ENCODE results near the gene COLGALT1.
"Not testable (repeated sequence)": the region's sequence is repeated elsewhere in the genome, so short reads cannot be mapped to it uniquely, and the experiment has no call there.

The COLGALT1 gene

DNA sequence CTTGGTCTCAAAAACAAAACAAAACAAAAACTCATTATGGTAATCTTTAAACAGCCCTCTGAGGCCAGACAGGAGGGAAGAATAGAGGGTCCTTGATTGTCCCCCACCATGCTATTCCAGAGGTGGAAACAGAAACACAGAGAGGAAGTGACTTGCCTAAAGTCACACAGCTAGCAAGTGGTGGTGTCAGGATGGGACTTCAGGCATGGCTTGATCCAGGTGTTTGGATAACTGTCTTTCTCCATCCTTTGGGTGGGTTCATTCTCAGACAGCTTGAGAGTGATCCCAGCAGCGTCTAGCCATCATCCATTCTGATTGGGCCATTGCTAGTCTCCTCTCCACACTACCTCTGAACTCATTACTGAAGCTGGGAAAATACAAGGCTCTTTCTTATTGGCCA lies 12.5 kb downstream of the COLGALT1 start:
- H3K9me2 ChIP-seq (replicated peaks; ENCODE audit: insufficient read depth, low read length): no peaks in the 10 kb centered on the region
- H3K9ac ChIP-seq (ENCODE audit: low read length): no peak overlapping the region
- H3K27ac ChIP-seq (ENCODE audit: low read depth, low read length): no peak overlapping the region
- no peaks in the 10 kb centered on the region for H3K27me3 ChIP-seq (ENCODE audit: low read length)
- no peaks in the 10 kb centered on the region for H4K20me1 ChIP-seq (ENCODE audit: low read depth, low read length)
- H3K36me3 ChIP-seq (ENCODE audit: low read length): peaks cover 4% of the 10 kb centered on the region; the same call in 1 of the 2 replicates
- H3K4me2 ChIP-seq (ENCODE audit: low read depth, low read length, poor library complexity, severe bottlenecking): no peak overlapping the region
- no peaks in the 10 kb centered on the region for H3K9me3 ChIP-seq (ENCODE audit: insufficient read depth, low read length)
- no peak overlapping the region for H3K4me3 ChIP-seq (ENCODE audit: insufficient read depth, low read length, poor library complexity, severe bottlenecking)
- no peak overlapping the region for H2AFZ ChIP-seq (ENCODE audit: low read depth, low read length, severe bottlenecking)
- no peaks in the 10 kb centered on the region for H3K79me2 ChIP-seq (ENCODE audit: insufficient read depth, low read length)
- no peaks in the 10 kb centered on the region for H3F3A ChIP-seq (ENCODE audit: insufficient read depth)
- TF ChIP-seq EZH2phosphoT487 (conservative IDR thresholded peaks at IDR 0.05; ENCODE audit: low read length) (no peak), CTCF (IDR thresholded peaks at IDR 0.05; ENCODE audit: insufficient read depth, low read length, poor library complexity, severe bottlenecking) (no peak)

DNA sequence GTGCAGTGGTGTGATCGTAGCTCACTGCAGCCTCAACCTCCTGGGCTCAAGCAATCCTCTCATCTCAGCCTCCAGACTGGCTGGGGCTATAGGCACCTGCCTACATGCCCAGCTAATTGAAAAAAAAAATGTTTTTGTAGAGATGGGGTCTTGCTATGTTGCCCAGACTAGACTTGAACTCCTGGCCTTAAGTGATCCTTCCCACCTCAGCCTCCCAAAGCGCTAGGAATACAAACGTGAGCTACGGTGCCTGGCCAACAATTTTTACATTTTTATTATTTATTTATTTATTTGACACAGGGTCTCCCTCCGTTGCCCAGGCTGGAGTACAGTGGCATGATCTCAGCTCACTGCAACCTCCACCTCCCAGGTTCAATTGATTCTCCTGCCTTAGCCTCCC lies 14.8 kb downstream of the COLGALT1 start:
- H3K9me3 ChIP-seq (ENCODE audit: insufficient read depth, low read length); H3K9me2 ChIP-seq (replicated peaks; ENCODE audit: insufficient read depth, low read length); H3K79me2 ChIP-seq (ENCODE audit: insufficient read depth, low read length); H3K36me3 ChIP-seq (ENCODE audit: low read length); H2AFZ ChIP-seq (ENCODE audit: low read depth, low read length, severe bottlenecking); H3F3A ChIP-seq (ENCODE audit: insufficient read depth); H3K27ac ChIP-seq (ENCODE audit: low read depth, low read length); H3K9ac ChIP-seq (ENCODE audit: low read length); H3K27me3 ChIP-seq (ENCODE audit: low read length); H3K4me2 ChIP-seq (ENCODE audit: low read depth, low read length, poor library complexity, severe bottlenecking); H3K4me3 ChIP-seq (ENCODE audit: insufficient read depth, low read length, poor library complexity, severe bottlenecking); H4K20me1 ChIP-seq (ENCODE audit: low read depth, low read length): not testable (repeated sequence)

DNA sequence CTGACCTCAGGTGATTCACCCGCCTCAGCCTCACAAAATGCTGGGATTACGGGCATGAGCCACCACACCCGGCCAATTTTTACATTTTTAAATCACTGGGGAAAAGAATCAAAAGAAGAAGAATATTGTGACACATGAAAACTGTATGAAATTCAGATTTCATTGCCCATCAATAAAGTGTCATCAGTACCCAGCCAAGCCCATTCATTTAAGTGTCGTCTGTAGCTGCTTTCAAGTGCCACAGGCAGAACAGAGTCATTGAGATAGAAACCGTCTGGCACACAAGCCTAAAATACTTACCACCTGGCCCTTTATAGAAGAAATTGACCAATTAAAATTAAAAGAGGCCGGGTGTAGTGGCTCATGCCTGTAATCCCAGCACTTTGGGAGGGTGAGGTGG lies 15.3 kb downstream of the COLGALT1 start:
- no peak overlapping the region for H2AFZ ChIP-seq (ENCODE audit: low read depth, low read length, severe bottlenecking)
- H3K4me2 ChIP-seq (ENCODE audit: low read depth, low read length, poor library complexity, severe bottlenecking): no peak overlapping the region
- TF ChIP-seq CTCF (IDR thresholded peaks at IDR 0.05; ENCODE audit: insufficient read depth, low read length, poor library complexity, severe bottlenecking) (no peak), EZH2phosphoT487 (conservative IDR thresholded peaks at IDR 0.05; ENCODE audit: low read length) (no peak)
- no peak overlapping the region for H3K27ac ChIP-seq (ENCODE audit: low read depth, low read length)
- peaks cover 6% of the 10 kb centered on the region; the same call in 1 of the 2 replicates for H3K36me3 ChIP-seq (ENCODE audit: low read length)
- H3K4me3 ChIP-seq (ENCODE audit: insufficient read depth, low read length, poor library complexity, severe bottlenecking): no peak overlapping the region
- H3F3A ChIP-seq (ENCODE audit: insufficient read depth): peaks cover 6% of the 10 kb centered on the region; the same call in 1 of the 2 replicates
- H3K9ac ChIP-seq (ENCODE audit: low read length): no peak overlapping the region
- no peaks in the 10 kb centered on the region for H3K9me3 ChIP-seq (ENCODE audit: insufficient read depth, low read length)
- H4K20me1 ChIP-seq (ENCODE audit: low read depth, low read length): no peaks in the 10 kb centered on the region
- H3K9me2 ChIP-seq (replicated peaks; ENCODE audit: insufficient read depth, low read length): no peaks in the 10 kb centered on the region
- H3K27me3 ChIP-seq (ENCODE audit: low read length): no peaks in the 10 kb centered on the region
- no peaks in the 10 kb centered on the region for H3K79me2 ChIP-seq (ENCODE audit: insufficient read depth, low read length)

DNA sequence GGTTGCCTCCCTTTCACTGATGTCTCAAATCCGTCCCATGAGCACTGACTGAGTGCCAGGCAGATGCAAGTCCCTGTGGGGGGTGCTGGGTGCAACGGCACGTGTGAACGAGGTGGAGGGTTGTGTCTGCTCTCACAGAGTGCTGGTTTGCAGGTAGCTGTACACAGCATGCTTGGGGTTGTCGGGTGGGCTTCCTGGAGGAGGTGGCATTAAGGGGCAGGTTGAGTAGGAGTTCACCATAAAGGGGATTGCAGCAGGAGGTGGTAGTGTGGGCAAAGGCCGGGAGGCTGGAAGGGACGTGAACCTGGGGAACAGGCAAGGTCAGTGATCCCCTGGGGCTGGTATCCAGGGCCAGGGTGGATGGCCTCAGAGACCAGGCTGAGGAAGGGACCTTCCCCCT lies 17.2 kb downstream of the COLGALT1 start:
- Histone ChIP-seq H3K27ac (ENCODE audit: low read depth, low read length) (no peak overlapping the region), H3F3A (ENCODE audit: insufficient read depth) (peaks cover 6% of the 10 kb centered on the region; the same call in 1 of the 2 replicates), H3K79me2 (ENCODE audit: insufficient read depth, low read length) (no peaks in the 10 kb centered on the region), H3K27me3 (ENCODE audit: low read length) (no peaks in the 10 kb centered on the region), H2AFZ (ENCODE audit: low read depth, low read length, severe bottlenecking) (no peak overlapping the region), H3K4me3 (ENCODE audit: insufficient read depth, low read length, poor library complexity, severe bottlenecking) (no peak overlapping the region), H3K4me2 (ENCODE audit: low read depth, low read length, poor library complexity, severe bottlenecking) (no peak overlapping the region), H3K9me3 (ENCODE audit: insufficient read depth, low read length) (no peaks in the 10 kb centered on the region), H3K9me2 (replicated peaks; ENCODE audit: insufficient read depth, low read length) (no peaks in the 10 kb centered on the region), H3K9ac (ENCODE audit: low read length) (no peak overlapping the region), H3K36me3 (ENCODE audit: low read length) (peaks cover 10% of the 10 kb centered on the region; the same call in 1 of the 2 replicates), H4K20me1 (ENCODE audit: low read depth, low read length) (no peaks in the 10 kb centered on the region)
- TF ChIP-seq CTCF (IDR thresholded peaks at IDR 0.05; ENCODE audit: insufficient read depth, low read length, poor library complexity, severe bottlenecking) (no peak), EZH2phosphoT487 (conservative IDR thresholded peaks at IDR 0.05; ENCODE audit: low read length) (no peak)

Data from SU-DHL-6 (cell line).